Fibroblast of skin of abdomen (primary cell): ENCODE results near the gene ARHGEF6.

ENCODE experiments used
- DNase-seq: peaks from one replicate; pipeline ENCODE4 v3.0.0-alpha.2; 2013

ARHGEF6 gene

GRCh38 chrX:136745215-136746173, 35.2 kb downstream of the ARHGEF6 start:
- no peak for DNase-seq

- no peak for DNase-seq
Observed at GRCh38 chrX:136742721-136743379, 37.9 kb downstream of the ARHGEF6 start.

GRCh38 chrX:136738049-136738729, 42.5 kb downstream of the ARHGEF6 start:
- no peak for DNase-seq

GRCh38 chrX:136736690-136737089, 44.0 kb downstream of the ARHGEF6 start:
- DNase-seq: no peak

- DNase-seq: no peak
Observed at GRCh38 chrX:136735601-136736000, 45.1 kb downstream of the ARHGEF6 start.

- DNase-seq: no peak
Observed at GRCh38 chrX:136733613-136734012, 47.1 kb downstream of the ARHGEF6 start.

- no peak for DNase-seq
Observed at GRCh38 chrX:136731798-136732197, 48.9 kb downstream of the ARHGEF6 start.

GRCh38 chrX:136731207-136731782, 49.4 kb downstream of the ARHGEF6 start:
- DNase-seq: no peak

GRCh38 chrX:136728393-136728792, 52.3 kb downstream of the ARHGEF6 start:
- DNase-seq: no peak

GRCh38 chrX:136725441-136726104, 55.2 kb downstream of the ARHGEF6 start:
- peak; percentile 74 for DNase-seq

- no peak for DNase-seq
Observed at GRCh38 chrX:136718091-136718490, 62.6 kb downstream of the ARHGEF6 start.

GRCh38 chrX:136714626-136715599, 65.8 kb downstream of the ARHGEF6 start:
- DNase-seq: no peak

GRCh38 chrX:136712650-136713310, 68.0 kb downstream of the ARHGEF6 start:
- DNase-seq: no peak

GRCh38 chrX:136711147-136711546, 69.6 kb downstream of the ARHGEF6 start:
- DNase-seq: peak; percentile 23

- peak; percentile 6 for DNase-seq
Observed at GRCh38 chrX:136710325-136710951, 70.3 kb downstream of the ARHGEF6 start.

- DNase-seq: no peak
Observed at GRCh38 chrX:136708348-136708747, 72.4 kb downstream of the ARHGEF6 start.

GRCh38 chrX:136697156-136697555, 83.6 kb downstream of the ARHGEF6 start:
- no peak for DNase-seq

GRCh38 chrX:136694431-136695087, 86.2 kb downstream of the ARHGEF6 start:
- DNase-seq: peak; percentile 53

- DNase-seq: no peak
Observed at GRCh38 chrX:136692271-136692670, 88.5 kb downstream of the ARHGEF6 start.
